Middle frontal gyrus (tissue), 1 donor: Measurements from ENCODE around the gene ALS2.

ENCODE experiments used
- DNase-seq: peaks from one replicate; pipeline ENCODE4 v3.0.0-alpha.2; 2015; ENCODE audit warnings: low spot score; ENCODE audit errors: extremely low spot score

The ALS2 gene

GRCh38 chr2:201758234-201758633 is 22.5 kb downstream of the ALS2 start:
- no peak for DNase-seq

GRCh38 chr2:201754717-201755415 is 25.9 kb downstream of the ALS2 start:
- DNase-seq, result no peak

- no peak for DNase-seq
Measured at GRCh38 chr2:201751566-201751965, 29.2 kb downstream of the ALS2 start.

GRCh38 chr2:201746551-201746950 is 34.2 kb downstream of the ALS2 start:
- no peak for DNase-seq

GRCh38 chr2:201735486-201735885 is 45.2 kb downstream of the ALS2 start:
- no peak for DNase-seq

GRCh38 chr2:201734111-201734510 is 46.6 kb downstream of the ALS2 start:
- DNase-seq, result no peak

- DNase-seq, result no peak
Measured at GRCh38 chr2:201733544-201733943, 47.2 kb downstream of the ALS2 start.

GRCh38 chr2:201730651-201731285 is 50.0 kb downstream of the ALS2 start:
- DNase-seq, result no peak

GRCh38 chr2:201715459-201715858 is 65.3 kb downstream of the ALS2 start:
- DNase-seq, result no peak

GRCh38 chr2:201712726-201713125 is 68.0 kb downstream of the ALS2 start:
- no peak for DNase-seq

- no peak for DNase-seq
Measured at GRCh38 chr2:201709747-201710146, 71.0 kb downstream of the ALS2 start.

- DNase-seq, result no peak
Measured at GRCh38 chr2:201709049-201709448, 71.7 kb downstream of the ALS2 start.

GRCh38 chr2:201707753-201708152 is 73.0 kb downstream of the ALS2 start:
- DNase-seq, result no peak

GRCh38 chr2:201707142-201707541 is 73.6 kb downstream of the ALS2 start:
- DNase-seq, result no peak

- DNase-seq, result no peak
Measured at GRCh38 chr2:201704536-201704935, 76.2 kb downstream of the ALS2 start.

GRCh38 chr2:201701646-201702045 is 79.1 kb downstream of the ALS2 start:
- peak; percentile 36 for DNase-seq

GRCh38 chr2:201699416-201699815 is 81.3 kb downstream of the ALS2 start:
- no peak for DNase-seq

GRCh38 chr2:201698588-201699226 is 82.0 kb downstream of the ALS2 start, which contains the start of gene MPP4:
Gene MPP4 (minus strand): TSS chr2:201698644. CDS start chr2:201693954, 4,690 bp downstream.
- DNase-seq, result no peak

- no peak for DNase-seq
Measured at GRCh38 chr2:201697899-201698298, 82.8 kb downstream of the ALS2 start.

GRCh38 chr2:201696151-201696659 is 84.5 kb downstream of the ALS2 start:
- no peak for DNase-seq

- DNase-seq, result no peak
Measured at GRCh38 chr2:201685156-201685555, 95.6 kb downstream of the ALS2 start.

- DNase-seq, result no peak
Measured at GRCh38 chr2:201680743-201681142, 100.0 kb downstream of the ALS2 start.
